ENCODE results near the gene TTC7B. TPM values are rescaled to one million over a fixed set of nuclear protein-coding genes. Genes with fewer than 3 reads are reported as not detected.

The TTC7B gene
- total and polyA plus RNA-seq, 2 experiments from 2014 or later: 7.9 to 28.6 TPM

DNA sequence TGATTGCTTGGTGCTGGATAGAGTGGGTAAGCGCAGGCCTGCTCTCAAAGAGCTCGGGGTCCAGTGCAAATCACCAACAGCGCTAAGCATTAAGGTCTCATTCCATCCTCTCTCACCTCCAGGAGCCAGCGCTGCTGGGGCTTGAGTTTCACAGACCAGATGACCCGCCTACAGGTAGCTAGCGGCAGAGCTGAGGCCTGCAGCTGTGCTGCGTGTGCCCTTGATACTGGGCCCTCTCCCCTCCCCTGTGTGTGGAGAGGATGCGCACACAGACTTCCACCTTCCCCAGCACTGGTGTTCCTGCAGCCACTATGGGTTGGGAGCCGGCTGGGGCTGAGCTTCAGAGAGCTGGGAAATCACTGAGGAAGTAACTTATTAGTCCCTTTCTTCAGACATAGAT, 269.5 kb downstream of the TTC7B start:
- DNase-seq (ENCODE audit: low spot score): no peak
- TF ChIP-seq, protein P1, sequence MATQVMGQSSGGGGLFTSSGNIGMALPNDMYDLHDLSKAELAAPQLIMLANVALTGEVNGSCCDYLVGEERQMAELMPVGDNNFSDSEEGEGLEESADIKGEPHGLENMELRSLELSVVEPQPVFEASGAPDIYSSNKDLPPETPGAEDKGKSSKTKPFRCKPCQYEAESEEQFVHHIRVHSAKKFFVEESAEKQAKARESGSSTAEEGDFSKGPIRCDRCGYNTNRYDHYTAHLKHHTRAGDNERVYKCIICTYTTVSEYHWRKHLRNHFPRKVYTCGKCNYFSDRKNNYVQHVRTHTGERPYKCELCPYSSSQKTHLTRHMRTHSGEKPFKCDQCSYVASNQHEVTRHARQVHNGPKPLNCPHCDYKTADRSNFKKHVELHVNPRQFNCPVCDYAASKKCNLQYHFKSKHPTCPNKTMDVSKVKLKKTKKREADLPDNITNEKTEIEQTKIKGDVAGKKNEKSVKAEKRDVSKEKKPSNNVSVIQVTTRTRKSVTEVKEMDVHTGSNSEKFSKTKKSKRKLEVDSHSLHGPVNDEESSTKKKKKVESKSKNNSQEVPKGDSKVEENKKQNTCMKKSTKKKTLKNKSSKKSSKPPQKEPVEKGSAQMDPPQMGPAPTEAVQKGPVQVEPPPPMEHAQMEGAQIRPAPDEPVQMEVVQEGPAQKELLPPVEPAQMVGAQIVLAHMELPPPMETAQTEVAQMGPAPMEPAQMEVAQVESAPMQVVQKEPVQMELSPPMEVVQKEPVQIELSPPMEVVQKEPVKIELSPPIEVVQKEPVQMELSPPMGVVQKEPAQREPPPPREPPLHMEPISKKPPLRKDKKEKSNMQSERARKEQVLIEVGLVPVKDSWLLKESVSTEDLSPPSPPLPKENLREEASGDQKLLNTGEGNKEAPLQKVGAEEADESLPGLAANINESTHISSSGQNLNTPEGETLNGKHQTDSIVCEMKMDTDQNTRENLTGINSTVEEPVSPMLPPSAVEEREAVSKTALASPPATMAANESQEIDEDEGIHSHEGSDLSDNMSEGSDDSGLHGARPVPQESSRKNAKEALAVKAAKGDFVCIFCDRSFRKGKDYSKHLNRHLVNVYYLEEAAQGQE (IDR thresholded peaks at IDR 0.05; ENCODE audit: unreplicated experiment): no peak
- no peak for TF ChIP-seq STAT1 (IDR thresholded peaks at IDR 0.05; ENCODE audit: unreplicated experiment)
- TF ChIP-seq, protein P2, sequence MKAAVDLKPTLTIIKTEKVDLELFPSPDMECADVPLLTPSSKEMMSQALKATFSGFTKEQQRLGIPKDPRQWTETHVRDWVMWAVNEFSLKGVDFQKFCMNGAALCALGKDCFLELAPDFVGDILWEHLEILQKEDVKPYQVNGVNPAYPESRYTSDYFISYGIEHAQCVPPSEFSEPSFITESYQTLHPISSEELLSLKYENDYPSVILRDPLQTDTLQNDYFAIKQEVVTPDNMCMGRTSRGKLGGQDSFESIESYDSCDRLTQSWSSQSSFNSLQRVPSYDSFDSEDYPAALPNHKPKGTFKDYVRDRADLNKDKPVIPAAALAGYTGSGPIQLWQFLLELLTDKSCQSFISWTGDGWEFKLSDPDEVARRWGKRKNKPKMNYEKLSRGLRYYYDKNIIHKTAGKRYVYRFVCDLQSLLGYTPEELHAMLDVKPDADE (IDR thresholded peaks at IDR 0.05): no peak
- TF ChIP-seq NANOG (IDR thresholded peaks at IDR 0.05; ENCODE audit: borderline replicate concordance): no peak
- no peak for TF ChIP-seq POLR2AphosphoS5 (IDR thresholded peaks at IDR 0.05; ENCODE audit: low read depth)
- TF ChIP-seq CREB1 (CRISPR knock-in tag; IDR thresholded peaks at IDR 0.05; ENCODE audit: low read depth): no peak
- TF ChIP-seq, protein P3, sequence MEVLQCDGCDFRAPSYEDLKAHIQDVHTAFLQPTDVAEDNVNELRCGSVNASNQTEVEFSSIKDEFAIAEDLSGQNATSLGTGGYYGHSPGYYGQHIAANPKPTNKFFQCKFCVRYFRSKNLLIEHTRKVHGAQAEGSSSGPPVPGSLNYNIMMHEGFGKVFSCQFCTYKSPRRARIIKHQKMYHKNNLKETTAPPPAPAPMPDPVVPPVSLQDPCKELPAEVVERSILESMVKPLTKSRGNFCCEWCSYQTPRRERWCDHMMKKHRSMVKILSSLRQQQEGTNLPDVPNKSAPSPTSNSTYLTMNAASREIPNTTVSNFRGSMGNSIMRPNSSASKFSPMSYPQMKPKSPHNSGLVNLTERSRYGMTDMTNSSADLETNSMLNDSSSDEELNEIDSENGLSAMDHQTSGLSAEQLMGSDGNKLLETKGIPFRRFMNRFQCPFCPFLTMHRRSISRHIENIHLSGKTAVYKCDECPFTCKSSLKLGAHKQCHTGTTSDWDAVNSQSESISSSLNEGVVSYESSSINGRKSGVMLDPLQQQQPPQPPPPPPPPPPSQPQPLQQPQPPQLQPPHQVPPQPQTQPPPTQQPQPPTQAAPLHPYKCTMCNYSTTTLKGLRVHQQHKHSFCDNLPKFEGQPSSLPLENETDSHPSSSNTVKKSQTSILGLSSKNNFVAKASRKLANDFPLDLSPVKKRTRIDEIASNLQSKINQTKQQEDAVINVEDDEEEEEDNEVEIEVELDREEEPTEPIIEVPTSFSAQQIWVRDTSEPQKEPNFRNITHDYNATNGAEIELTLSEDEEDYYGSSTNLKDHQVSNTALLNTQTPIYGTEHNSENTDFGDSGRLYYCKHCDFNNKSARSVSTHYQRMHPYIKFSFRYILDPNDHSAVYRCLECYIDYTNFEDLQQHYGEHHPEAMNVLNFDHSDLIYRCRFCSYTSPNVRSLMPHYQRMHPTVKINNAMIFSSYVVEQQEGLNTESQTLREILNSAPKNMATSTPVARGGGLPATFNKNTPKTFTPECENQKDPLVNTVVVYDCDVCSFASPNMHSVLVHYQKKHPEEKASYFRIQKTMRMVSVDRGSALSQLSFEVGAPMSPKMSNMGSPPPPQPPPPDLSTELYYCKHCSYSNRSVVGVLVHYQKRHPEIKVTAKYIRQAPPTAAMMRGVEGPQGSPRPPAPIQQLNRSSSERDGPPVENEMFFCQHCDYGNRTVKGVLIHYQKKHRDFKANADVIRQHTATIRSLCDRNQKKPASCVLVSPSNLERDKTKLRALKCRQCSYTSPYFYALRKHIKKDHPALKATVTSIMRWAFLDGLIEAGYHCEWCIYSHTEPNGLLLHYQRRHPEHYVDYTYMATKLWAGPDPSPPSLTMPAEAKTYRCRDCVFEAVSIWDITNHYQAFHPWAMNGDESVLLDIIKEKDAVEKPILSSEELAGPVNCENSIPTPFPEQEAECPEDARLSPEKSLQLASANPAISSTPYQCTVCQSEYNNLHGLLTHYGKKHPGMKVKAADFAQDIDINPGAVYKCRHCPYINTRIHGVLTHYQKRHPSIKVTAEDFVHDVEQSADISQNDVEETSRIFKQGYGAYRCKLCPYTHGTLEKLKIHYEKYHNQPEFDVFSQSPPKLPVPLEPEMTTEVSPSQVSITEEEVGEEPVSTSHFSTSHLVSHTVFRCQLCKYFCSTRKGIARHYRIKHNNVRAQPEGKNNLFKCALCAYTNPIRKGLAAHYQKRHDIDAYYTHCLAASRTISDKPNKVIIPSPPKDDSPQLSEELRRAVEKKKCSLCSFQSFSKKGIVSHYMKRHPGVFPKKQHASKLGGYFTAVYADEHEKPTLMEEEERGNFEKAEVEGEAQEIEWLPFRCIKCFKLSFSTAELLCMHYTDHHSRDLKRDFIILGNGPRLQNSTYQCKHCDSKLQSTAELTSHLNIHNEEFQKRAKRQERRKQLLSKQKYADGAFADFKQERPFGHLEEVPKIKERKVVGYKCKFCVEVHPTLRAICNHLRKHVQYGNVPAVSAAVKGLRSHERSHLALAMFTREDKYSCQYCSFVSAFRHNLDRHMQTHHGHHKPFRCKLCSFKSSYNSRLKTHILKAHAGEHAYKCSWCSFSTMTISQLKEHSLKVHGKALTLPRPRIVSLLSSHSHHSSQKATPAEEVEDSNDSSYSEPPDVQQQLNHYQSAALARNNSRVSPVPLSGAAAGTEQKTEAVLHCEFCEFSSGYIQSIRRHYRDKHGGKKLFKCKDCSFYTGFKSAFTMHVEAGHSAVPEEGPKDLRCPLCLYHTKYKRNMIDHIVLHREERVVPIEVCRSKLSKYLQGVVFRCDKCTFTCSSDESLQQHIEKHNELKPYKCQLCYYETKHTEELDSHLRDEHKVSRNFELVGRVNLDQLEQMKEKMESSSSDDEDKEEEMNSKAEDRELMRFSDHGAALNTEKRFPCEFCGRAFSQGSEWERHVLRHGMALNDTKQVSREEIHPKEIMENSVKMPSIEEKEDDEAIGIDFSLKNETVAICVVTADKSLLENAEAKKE (CRISPR knock-in tag; IDR thresholded peaks at IDR 0.05): no peak
- Mint-ChIP-seq H3K4me3 (no peak overlapping the region), H3K27ac (no peak overlapping the region), H3K27me3 (ENCODE audit: insufficient read depth, low read depth, poor library complexity) (peaks cover 5% of the 10 kb centered on the region), H3K4me1 (peaks cover 9% of the 10 kb centered on the region), H3K36me3 (ENCODE audit: low read depth) (peaks cover 4% of the 10 kb centered on the region; the same call in 1 of the 3 replicates), H3K9me3 (peaks cover 5% of the 10 kb centered on the region; the same call in 2 of the 3 replicates)
- Histone ChIP-seq H3F3A (replicated peaks; ENCODE audit: low read depth) (no peaks in the 10 kb centered on the region), H3K4me1 (ENCODE audit: insufficient read depth) (peaks cover 6% of the 10 kb centered on the region; the same call in 1 of the 2 replicates), H3K36me3 (ENCODE audit: insufficient read depth) (no peaks in the 10 kb centered on the region), H2AFZ (no peak overlapping the region), H3K79me2 (replicated peaks; ENCODE audit: insufficient read depth) (no peaks in the 10 kb centered on the region), H3K4me2 (no peak overlapping the region), H4K20me1 (replicated peaks; ENCODE audit: insufficient read depth) (no peaks in the 10 kb centered on the region), H3K4me3 (no peak overlapping the region), H3K27ac (ENCODE audit: low read depth) (no peak overlapping the region), H3K9me2 (ENCODE audit: insufficient read depth) (no peaks in the 10 kb centered on the region), H3K27me3 (ENCODE audit: insufficient read depth) (no peaks in the 10 kb centered on the region)
- ATAC-seq: peak; percentile 73

All from GM23338 (cell line).